Colonic mucosa (tissue), 4 donors: ENCODE data around the gene SLC2A4RG. TPM values are rescaled to one million over a fixed set of nuclear protein-coding genes. Genes with fewer than 3 reads are reported as not detected.

Source experiments
- DNase-seq: peaks from one replicate; pipeline ENCODE4 v3.0.0-alpha.2; 2020
- H3K27ac ChIP-seq: fragments of 200-600 bp; one replicate; pipeline ENCODE4 v1.8.0; 2021
- H3K27me3 ChIP-seq: fragments of 200-600 bp; one replicate; pipeline ENCODE4 v1.8.0; 2021
- H3K36me3 ChIP-seq: fragments of 200-600 bp; one replicate; pipeline ENCODE4 v1.8.0; 2021
- H3K4me1 ChIP-seq: fragments of 200-600 bp; one replicate; pipeline ENCODE4 v1.8.0; 2021; ENCODE audit warnings: mild to moderate bottlenecking
- H3K4me3 ChIP-seq: fragments of 200-600 bp; one replicate; pipeline ENCODE4 v1.8.0; 2021
- H3K9ac ChIP-seq, 2 donors: one replicate each; pipeline ENCODE4 v1.7.0; 2013; ENCODE audit warnings: control low read depth in 2 of 2, low read depth in 2 of 2, low read length in 2 of 2
- H3K9me3 ChIP-seq: fragments of 200-600 bp; one replicate; pipeline ENCODE4 v1.8.0; 2021
- intact Hi-C: fragments of 100-400 bp; cut with DNase I; formaldehyde crosslinking; loops from one replicate; pipeline ENCODE4 v1.14.1; 2022
- total RNA-seq, 2 donors: library from RNA; stranded (reverse); fragmentation: NEBNext Ultra II Directional in 1 of 2; extraction: Animal tissue kit (Norgen Biotek cat#: 25700) in 1 of 2; gene quantifications; one replicate each; pipeline ENCODE4 v1.2.1, GENCODE V29; 2021
- TF ChIP-seq, protein P1 (sequence below): fragments of 200-600 bp; IDR thresholded peaks from one replicate; pipeline ENCODE4 v1.8.0; 2022; ENCODE audit warnings: antibody characterized with exemption, mild to moderate bottlenecking
- donor health status: healthy.
- donor health status: DM: no; HTN: no; CAD: no.
- donor health status: DM: no; HTN: no; CAD: no.

SLC2A4RG gene
- total RNA-seq, 2 donors from 2014 or later = 44.3 to 75.3 TPM

DNA sequence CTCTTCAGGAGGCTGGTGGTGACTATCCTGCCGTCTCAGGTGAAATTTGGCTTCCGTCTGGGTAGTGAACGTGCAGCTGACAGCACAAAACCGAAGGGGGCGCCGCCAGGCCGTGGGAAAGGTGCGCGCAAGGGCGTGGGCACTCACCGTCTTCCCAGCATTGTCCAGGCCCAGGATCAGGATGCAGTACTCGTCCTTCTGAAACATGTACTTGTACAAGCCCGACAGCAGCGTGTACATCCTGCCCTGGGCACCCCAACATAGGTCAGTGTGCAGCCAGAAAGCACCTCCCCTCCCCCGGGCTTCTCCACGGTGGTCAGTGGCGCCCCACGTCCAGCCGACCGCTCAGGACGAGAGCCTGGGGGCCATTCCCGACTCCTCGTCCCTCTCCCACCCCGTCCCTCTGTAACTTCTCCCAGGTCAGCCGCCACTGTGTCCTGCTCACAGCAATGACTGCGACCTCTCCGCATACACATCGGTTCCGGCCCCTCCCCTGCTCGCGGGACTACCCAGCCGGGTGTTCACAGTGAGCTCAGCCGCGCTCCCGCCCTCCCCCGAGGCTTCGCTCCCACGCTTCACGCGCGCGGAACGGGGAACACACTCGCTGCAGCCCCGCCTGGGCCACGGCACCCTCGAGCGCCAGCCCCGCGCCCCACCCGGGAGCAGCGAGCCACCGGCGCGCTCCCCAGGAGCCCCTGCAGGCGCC lies 32.6 kb upstream of the SLC2A4RG start:
- Histone ChIP-seq H3K4me3 (peak overlapping the region; percentile 99), H3K36me3 (peaks cover 11% of the 10 kb centered on the region), H3K9me3 (no peaks in the 10 kb centered on the region), H3K27me3 (no peaks in the 10 kb centered on the region), H3K9ac (peak overlapping the region; percentile 92 to 100), H3K27ac (peak overlapping the region; percentile 91), H3K4me1 (peaks cover 22% of the 10 kb centered on the region)
- intact Hi-C loops = loop anchor here (10.0 kb wide), 1 partner anchor 88 kb away; no protein-coding TSS in a partner anchor
- TF ChIP-seq, protein P1, sequence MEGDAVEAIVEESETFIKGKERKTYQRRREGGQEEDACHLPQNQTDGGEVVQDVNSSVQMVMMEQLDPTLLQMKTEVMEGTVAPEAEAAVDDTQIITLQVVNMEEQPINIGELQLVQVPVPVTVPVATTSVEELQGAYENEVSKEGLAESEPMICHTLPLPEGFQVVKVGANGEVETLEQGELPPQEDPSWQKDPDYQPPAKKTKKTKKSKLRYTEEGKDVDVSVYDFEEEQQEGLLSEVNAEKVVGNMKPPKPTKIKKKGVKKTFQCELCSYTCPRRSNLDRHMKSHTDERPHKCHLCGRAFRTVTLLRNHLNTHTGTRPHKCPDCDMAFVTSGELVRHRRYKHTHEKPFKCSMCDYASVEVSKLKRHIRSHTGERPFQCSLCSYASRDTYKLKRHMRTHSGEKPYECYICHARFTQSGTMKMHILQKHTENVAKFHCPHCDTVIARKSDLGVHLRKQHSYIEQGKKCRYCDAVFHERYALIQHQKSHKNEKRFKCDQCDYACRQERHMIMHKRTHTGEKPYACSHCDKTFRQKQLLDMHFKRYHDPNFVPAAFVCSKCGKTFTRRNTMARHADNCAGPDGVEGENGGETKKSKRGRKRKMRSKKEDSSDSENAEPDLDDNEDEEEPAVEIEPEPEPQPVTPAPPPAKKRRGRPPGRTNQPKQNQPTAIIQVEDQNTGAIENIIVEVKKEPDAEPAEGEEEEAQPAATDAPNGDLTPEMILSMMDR = no peak
- DNase-seq = peak; percentile 66

DNA sequence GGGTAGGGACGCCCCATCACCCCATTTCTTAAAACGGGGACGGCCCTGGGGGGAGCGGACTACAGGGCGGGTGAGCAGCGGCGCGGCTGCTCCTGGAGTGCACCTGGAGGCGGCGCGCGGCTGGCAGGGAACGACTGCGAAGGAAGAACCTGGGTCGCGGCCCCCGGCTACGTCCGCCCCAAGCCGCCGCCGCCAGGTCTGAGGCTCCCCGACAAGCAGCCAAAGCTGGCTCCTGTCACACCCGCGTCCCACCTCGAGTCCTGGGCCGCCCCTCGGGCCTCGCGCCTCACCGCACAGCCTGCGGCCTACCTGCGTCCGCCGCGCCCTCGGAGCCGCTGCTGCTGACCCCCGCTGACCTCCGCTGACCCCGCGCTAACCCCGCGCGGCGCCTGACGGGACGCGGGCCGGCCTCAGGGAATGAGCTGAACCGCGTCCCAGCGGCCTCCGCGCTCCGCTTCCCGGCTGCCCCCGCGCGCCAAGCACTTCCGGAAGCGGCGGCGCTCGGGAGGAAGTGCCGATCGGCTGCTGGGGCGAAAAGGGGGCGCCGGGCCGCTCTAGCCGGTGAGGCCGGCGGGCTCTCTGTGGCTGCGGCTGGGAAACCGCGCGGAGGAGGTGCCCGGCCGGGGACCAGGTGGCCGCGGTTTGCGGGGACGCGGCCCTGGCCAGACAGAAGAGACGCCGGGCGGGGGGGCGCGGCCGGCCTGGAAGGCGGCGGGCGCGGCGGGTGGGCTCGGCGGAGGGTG lies 31.8 kb upstream of the SLC2A4RG start, which contains the start of the genes ARFRP1 and ZGPAT:
ARFRP1 (minus strand) TSS at position 419 of the 743 bp plus-strand sequence. CDS start 885 bp downstream, outside the sequence.
ZGPAT (plus strand) TSS at position 482 of the 743 bp plus-strand sequence. CDS start 542 bp downstream, outside the sequence.
- TF ChIP-seq, protein P1 = no peak
- Histone ChIP-seq H3K4me3 (peak within 1 kb of the TSS; percentile 99), H3K36me3 (peaks cover 11% of the 10 kb centered on the region), H3K9ac (peak within 1 kb of the TSS; percentile 92 to 100), H3K27ac (peak within 1 kb of the TSS; percentile 91), H3K4me1 (peaks cover 22% of the 10 kb centered on the region), H3K27me3 (no peaks in the 10 kb centered on the region), H3K9me3 (no peaks in the 10 kb centered on the region)
- DNase-seq = peak; percentile 94
- intact Hi-C loops = loop anchor here (10.0 kb wide), 1 partner anchor 87 kb away; no protein-coding TSS in a partner anchor

DNA sequence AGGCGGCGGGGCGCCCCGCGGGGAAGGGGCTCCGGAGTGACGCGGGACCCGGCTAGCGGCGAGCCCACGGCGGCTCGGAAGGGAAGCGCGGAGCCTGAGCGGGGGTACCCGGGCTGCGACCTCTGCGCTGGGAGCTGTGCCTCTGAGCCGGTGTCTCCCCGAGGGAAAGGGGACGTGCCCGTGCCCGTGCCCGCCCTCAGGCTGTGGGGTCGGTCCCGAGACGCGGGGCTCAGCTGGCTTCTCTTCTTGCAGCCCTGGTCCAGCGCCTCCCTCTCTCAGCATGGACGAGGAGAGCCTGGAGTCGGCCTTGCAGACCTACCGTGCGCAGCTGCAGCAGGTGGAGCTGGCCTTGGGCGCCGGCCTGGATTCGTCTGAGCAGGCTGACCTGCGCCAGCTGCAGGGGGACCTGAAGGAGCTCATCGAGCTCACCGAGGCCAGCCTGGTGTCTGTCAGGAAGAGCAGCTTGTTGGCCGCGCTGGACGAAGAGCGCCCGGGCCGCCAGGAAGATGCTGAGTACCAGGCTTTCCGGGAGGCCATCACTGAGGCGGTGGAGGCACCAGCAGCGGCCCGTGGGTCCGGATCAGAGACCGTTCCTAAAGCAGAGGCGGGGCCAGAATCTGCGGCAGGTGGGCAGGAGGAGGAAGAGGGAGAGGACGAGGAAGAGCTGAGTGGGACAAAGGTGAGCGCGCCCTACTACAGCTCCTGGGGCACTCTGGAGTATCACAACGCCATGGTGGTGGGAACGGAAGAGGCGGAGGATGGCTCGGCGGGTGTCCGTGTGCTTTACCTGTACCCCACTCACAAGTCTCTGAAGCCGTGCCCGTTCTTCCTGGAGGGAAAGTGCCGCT lies 31.1 kb upstream of the SLC2A4RG start:
- intact Hi-C loops = loop anchor here (10.0 kb wide), 1 partner anchor 86 kb away; no protein-coding TSS in a partner anchor
- H3K4me3 ChIP-seq = peak overlapping the region; percentile 99
- peak overlapping the region; percentile 72 to 100 for H3K9ac ChIP-seq
- H3K4me1 ChIP-seq = peaks cover 22% of the 10 kb centered on the region
- peak overlapping the region; percentile 91 for H3K27ac ChIP-seq
- TF ChIP-seq, protein P1 = no peak
- H3K9me3 ChIP-seq = no peaks in the 10 kb centered on the region
- no peaks in the 10 kb centered on the region for H3K27me3 ChIP-seq
- DNase-seq = no peak
- H3K36me3 ChIP-seq = peaks cover 11% of the 10 kb centered on the region

DNA sequence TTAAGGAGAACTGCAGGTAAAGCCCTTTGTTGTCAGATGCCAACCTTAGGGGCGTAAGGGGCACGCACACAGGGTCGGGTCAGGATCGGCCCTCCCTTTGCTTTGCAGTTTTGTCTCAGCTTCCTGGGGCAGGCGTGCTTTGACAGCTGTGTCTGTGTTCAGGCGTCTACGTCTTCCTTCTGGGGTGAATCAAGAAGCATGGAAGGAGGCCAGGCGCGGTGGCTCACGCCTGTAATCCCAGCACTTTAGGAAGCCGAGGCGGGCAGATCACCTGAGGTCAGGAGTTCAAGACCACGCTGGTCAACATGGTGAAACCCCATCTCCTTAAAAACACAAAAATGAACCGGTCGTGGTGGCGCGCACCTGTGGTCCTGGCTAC lies 30.4 kb upstream of the SLC2A4RG start:
- H3K27me3 ChIP-seq = no peaks in the 10 kb centered on the region
- H3K9me3 ChIP-seq = no peaks in the 10 kb centered on the region
- no peak overlapping the region for H3K27ac ChIP-seq
- H3K4me3 ChIP-seq = peak overlapping the region; percentile 99
- H3K9ac ChIP-seq = peak overlapping the region; percentile 72 to 100
- TF ChIP-seq, protein P1 = no peak
- DNase-seq = no peak
- peaks cover 11% of the 10 kb centered on the region for H3K36me3 ChIP-seq
- intact Hi-C loops = loop anchor here (10.0 kb wide), 1 partner anchor 86 kb away; no protein-coding TSS in a partner anchor
- H3K4me1 ChIP-seq = peaks cover 22% of the 10 kb centered on the region
